ENCODE data around the gene MSLN.

MSLN gene

DNA sequence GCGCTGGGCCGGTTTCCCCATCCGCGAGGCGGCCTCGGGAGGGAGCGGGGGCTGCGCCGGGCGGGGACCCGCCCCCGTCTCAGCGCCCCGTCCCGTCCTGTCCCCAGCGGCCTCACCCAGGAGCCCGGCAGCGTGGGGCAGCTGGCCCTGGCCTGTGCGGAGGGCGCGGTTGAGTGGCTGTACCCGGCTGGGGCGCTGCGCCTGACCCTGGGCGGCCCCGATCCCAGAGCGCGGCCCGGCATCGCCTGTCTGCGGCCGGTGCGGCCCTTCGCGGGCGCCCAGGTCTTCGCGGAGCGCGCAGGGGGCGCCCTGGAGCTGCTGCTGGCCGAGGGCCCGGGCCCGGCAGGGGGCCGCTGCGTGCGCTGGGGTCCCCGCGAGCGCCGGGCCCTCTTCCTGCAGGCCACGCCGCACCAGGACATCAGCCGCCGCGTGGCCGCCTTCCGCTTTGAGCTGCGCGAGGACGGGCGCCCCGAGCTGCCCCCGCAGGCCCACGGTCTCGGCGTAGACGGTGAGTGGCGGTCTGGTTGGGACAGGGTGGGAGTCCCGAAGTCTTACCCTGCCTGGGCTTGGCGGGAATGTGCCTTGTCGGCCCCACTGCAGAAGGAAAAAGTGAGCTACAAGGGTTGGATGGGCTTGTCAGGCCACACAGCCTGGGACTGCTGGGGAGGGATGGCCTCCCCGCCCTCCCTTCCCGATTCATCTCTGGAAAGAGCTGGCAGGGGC is 44.9 kb upstream of the MSLN start:
- TF ChIP-seq, protein P1, sequence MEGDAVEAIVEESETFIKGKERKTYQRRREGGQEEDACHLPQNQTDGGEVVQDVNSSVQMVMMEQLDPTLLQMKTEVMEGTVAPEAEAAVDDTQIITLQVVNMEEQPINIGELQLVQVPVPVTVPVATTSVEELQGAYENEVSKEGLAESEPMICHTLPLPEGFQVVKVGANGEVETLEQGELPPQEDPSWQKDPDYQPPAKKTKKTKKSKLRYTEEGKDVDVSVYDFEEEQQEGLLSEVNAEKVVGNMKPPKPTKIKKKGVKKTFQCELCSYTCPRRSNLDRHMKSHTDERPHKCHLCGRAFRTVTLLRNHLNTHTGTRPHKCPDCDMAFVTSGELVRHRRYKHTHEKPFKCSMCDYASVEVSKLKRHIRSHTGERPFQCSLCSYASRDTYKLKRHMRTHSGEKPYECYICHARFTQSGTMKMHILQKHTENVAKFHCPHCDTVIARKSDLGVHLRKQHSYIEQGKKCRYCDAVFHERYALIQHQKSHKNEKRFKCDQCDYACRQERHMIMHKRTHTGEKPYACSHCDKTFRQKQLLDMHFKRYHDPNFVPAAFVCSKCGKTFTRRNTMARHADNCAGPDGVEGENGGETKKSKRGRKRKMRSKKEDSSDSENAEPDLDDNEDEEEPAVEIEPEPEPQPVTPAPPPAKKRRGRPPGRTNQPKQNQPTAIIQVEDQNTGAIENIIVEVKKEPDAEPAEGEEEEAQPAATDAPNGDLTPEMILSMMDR (IDR thresholded peaks at IDR 0.05; ENCODE audit: insufficient read depth, low read depth, low read length, missing control alignments), result no peak
- DNase-seq (ENCODE audit: low read depth), result no peak
- H3K4me3 ChIP-seq (ENCODE audit: low read length), result peak overlapping the region; percentile 54

DNA sequence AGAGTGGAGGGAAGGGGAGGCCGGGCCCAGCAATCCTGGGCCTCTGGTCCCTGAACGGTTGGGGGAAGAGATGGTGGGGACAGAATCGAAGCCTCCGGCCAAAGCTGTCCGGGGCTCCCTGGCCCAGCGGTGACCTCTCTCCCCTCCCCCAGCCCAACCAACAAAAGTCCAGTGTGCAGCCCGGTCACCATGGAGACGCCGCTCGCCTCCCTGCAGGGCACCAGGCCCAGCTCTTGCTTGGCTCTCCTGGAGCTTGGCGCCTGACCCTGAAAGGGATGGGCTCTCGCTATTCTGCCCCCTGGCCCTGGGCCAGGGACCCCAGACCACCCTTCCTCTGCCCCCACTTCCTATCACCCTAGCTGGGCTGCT is 44.4 kb upstream of the MSLN start:
- H3K4me3 ChIP-seq (ENCODE audit: low read length), result peak overlapping the region; percentile 54
- no peak for DNase-seq (ENCODE audit: low read depth)
- TF ChIP-seq, protein P1 (IDR thresholded peaks at IDR 0.05; ENCODE audit: insufficient read depth, low read depth, low read length, missing control alignments), result no peak

DNA sequence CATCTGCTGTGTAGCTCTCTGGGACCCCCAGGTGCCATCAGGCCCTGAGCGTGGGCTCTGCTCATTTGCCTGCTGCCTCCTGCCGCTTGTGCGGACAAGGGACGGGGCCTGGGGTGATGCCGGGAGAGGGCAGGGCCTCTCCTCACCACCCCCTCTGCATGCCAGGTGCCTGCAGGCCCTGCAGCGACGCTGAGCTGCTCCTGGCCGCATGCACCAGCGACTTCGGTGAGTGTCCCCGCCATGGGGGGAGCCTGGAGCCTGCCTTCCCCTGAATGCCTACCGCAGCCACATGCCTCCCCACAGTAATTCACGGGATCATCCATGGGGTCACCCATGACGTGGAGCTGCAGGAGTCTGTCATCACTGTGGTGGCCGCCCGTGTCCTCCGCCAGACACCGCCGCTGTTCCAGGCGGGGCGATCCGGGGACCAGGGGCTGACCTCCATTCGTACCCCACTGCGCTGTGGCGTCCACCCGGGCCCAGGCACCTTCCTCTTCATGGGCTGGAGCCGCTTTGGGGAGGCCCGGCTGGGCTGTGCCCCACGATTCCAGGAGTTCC is 43.7 kb upstream of the MSLN start:
- DNase-seq (ENCODE audit: low read depth), result no peak
- H3K4me3 ChIP-seq (ENCODE audit: low read length), result peak overlapping the region; percentile 54
- TF ChIP-seq, protein P1 (IDR thresholded peaks at IDR 0.05; ENCODE audit: insufficient read depth, low read depth, low read length, missing control alignments), result no peak

GRCh38 chr16:717450-718245 is 42.9 kb upstream of the MSLN start:
- TF ChIP-seq, protein P1 (IDR thresholded peaks at IDR 0.05; ENCODE audit: insufficient read depth, low read depth, low read length, missing control alignments), result no peak
- DNase-seq (ENCODE audit: low read depth), result no peak
- H3K4me3 ChIP-seq (ENCODE audit: low read length), result no peak overlapping the region

DNA sequence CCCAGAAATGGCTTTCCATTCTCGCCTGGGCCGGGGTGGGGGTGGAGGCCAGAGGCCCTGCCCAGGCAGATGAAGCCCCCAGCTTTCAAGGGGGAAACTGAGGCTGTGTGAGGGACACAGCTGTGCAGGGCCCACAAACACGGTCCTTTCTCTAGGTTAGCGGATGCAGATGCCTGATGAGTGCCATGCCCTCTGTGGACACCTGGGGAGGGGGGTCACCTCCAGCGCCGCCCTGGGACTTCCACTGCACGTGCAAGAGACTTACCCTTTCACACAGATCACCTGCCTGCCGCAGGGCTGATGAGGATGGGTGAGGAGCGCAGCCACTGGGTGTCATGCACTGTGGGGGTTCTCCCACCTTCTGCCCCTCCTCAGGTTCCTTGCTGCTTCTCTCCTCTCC is 42.1 kb upstream of the MSLN start:
- TF ChIP-seq, protein P1 (IDR thresholded peaks at IDR 0.05; ENCODE audit: insufficient read depth, low read depth, low read length, missing control alignments), result no peak
- no peak overlapping the region for H3K4me3 ChIP-seq (ENCODE audit: low read length)
- no peak for DNase-seq (ENCODE audit: low read depth)

DNA sequence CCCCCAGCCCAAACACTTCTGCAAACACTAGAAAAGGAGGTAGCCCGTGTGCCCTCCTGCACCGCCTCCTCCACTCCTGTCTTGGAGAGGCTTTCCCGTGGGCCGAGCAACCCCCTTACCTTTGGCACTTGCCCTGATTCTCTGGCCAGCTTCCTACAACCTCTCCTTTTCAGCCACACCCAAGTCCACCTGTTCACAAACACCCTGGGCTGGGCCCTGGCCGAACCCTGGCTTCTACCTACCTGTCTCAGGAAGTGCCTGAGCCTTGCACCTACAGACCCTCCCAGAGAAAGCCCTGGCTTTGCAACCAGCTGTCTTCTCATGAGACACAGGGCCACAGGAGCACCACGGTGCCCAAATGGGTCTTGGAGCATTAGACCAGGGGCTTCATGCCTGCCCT is 41.6 kb upstream of the MSLN start:
- TF ChIP-seq, protein P1 (IDR thresholded peaks at IDR 0.05; ENCODE audit: insufficient read depth, low read depth, low read length, missing control alignments), result no peak
- DNase-seq (ENCODE audit: low read depth), result no peak
- no peak overlapping the region for H3K4me3 ChIP-seq (ENCODE audit: low read length)
